ENCODE results near the gene TAF3.

DNA sequence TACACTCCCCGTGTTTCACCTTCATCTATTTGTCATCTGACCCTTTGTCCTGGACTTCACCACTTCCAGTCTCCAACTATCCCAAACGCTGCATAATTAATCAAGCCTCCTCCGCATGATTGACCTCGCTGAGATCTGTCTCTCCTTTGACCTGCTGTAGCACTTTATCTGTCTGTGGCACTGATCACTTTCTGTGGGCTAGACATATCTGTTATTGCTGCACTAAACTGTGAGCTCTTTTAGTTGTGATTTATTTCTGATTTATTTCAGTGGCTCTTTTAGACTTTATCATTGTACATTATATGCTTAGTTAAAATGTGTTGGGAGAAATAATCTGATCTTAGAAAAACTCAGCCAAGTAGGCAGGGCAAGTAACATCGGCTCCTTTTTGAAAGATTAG lies 144.3 kb downstream of the TAF3 start:
- TF ChIP-seq CTCF (IDR thresholded peaks at IDR 0.05; ENCODE audit: insufficient read depth, low read length, poor library complexity, severe bottlenecking), result no peak
- TF ChIP-seq EZH2phosphoT487 (conservative IDR thresholded peaks at IDR 0.05; ENCODE audit: low read length), result no peak

Measured in SU-DHL-6 (cell line).